Panc1 (cell line): ENCODE measurements around the gene ADK. TPM values are rescaled to one million over a fixed set of nuclear protein-coding genes. Genes with fewer than 3 reads are reported as not detected.

Experiments
- ATAC-seq: fragments of 200-7000 bp; cut with Tn5 transposase; 2 replicates; pipeline ENCODE4 v1.9.1; 2020; ENCODE audit warnings: mild to moderate bottlenecking, moderate library complexity
- BruUV-seq: library from RNA; stranded (reverse); fragments of 400-500 nt; replicated peaks from 2 replicates; lab custom pipeline; 2021; lab: Mats Ljungman, UMichigan
- CTCF ChIA-PET: fragments of 300-600 bp; sonication (Branson Sonifier 250); formaldehyde crosslinking; loops from one replicate; lab custom pipeline; 2022; ENCODE audit warnings: antibody characterized with exemption; lab: Charles Lee
- POLR2A ChIA-PET: fragments of 300-600 bp; sonication (Branson Sonifier 250); formaldehyde crosslinking; loops from one replicate; lab custom pipeline; 2022; ENCODE audit warnings: antibody characterized with exemption; lab: Charles Lee
- DNase-seq: peaks from one replicate; pipeline ENCODE4 v3.0.0-alpha.2; 2010; ENCODE audit warnings: low read depth, low spot score
- H3K27ac ChIP-seq: 2 replicates; pipeline ENCODE4 v1.5.1; 2011; ENCODE audit warnings: mild to moderate bottlenecking, low read length, inconsistent platforms
- H3K27me3 ChIP-seq: fragments of 200-500 bp; sonication (Bioruptor generic); 2 replicates; pipeline ENCODE4 v1.6.0; 2014; ENCODE audit warnings: low read length, inconsistent platforms; ENCODE audit not compliant: control insufficient read depth, insufficient read depth
- H3K36me3 ChIP-seq: fragments of 200-500 bp; sonication (Bioruptor generic); 2 replicates; pipeline ENCODE4 v1.5.1; 2014; ENCODE audit warnings: inconsistent platforms, mild to moderate bottlenecking, low read length, moderate library complexity; ENCODE audit not compliant: control insufficient read depth, insufficient read depth
- H3K4me1 ChIP-seq: 2 replicates; pipeline ENCODE4 v1.5.1; 2011; ENCODE audit warnings: inconsistent platforms, mild to moderate bottlenecking, low read length, moderate library complexity; ENCODE audit not compliant: control insufficient read depth, insufficient read depth
- H3K4me3 ChIP-seq, 2 experiments: 2 replicates each; pipeline ENCODE4 v1.5.1; 2011 to 2012; ENCODE audit warnings: low read depth in 2 of 2, low read length in 2 of 2, mild to moderate bottlenecking in 2 of 2, inconsistent platforms in 1 of 2, moderate library complexity in 1 of 2
- H3K9me3 ChIP-seq: fragments of 200-500 bp; sonication (Bioruptor generic); 2 replicates; pipeline ENCODE4 v1.5.1; 2014; ENCODE audit warnings: low read depth, mild to moderate bottlenecking, inconsistent platforms, low read length, moderate library complexity; ENCODE audit not compliant: control insufficient read depth, insufficient read depth
- CTCF ChIP-seq: fragments of 450-650 bp; IDR thresholded peaks from 2 replicates; pipeline ENCODE4 v1.5.1; 2017; ENCODE audit warnings: mild to moderate bottlenecking
- POLR2AphosphoS5 ChIP-seq: IDR thresholded peaks from 2 replicates; pipeline ENCODE4 v1.6.1; 2012; ENCODE audit warnings: mild to moderate bottlenecking, low read depth, low read length, moderate library complexity
- REST ChIP-seq, 2 experiments: IDR thresholded peaks; 2 replicates each; pipeline ENCODE4 v1.6.1; 2011 to 2012; ENCODE audit warnings: low read depth in 2 of 2, control low read depth in 1 of 2, low read length in 1 of 2, mild to moderate bottlenecking in 1 of 2, moderate library complexity in 1 of 2; ENCODE audit not compliant: insufficient read depth in 1 of 2
- SIN3A ChIP-seq: IDR thresholded peaks from 2 replicates; pipeline ENCODE4 v1.6.1; 2012; ENCODE audit warnings: low read depth, mild to moderate bottlenecking, low read length, moderate library complexity, borderline replicate concordance; ENCODE audit not compliant: insufficient read depth
- TCF7L2 ChIP-seq: IDR thresholded peaks from 2 replicates; pipeline ENCODE4 v1.6.1; 2011; ENCODE audit warnings: mild to moderate bottlenecking, low read depth, low read length, inconsistent platforms
- in situ Hi-C: cut with HindIII; loops from 2 replicates; pipeline ENCODE4 v1.10.0; 2016; ENCODE audit warnings: low sequenced_read_pairs, low pct_unique_long_range_greater_than_20kb
- intact Hi-C: fragments of 100-400 bp; cut with micrococcal nuclease; formaldehyde crosslinking; loops from one replicate; pipeline ENCODE4 v1.10.0; 2022; ENCODE audit not compliant: unreplicated experiment
- total RNA-seq: library from RNA; stranded (reverse); gene quantifications from one replicate; pipeline ENCODE4 v1.2.1, GENCODE V29; 2021; ENCODE audit not compliant: unreplicated experiment

ADK gene
- total RNA-seq, 1 experiment from 2014 or later: 64.5 TPM

GRCh38 chr10:74322565-74322964 is 171.5 kb downstream of the ADK start:
- DNase-seq (no peak), ATAC-seq (no peak)
- Histone ChIP-seq H3K36me3 (no peaks in the 10 kb centered on the region), H3K27me3 (no peaks in the 10 kb centered on the region), H3K27ac (no peak overlapping the region), H3K4me1 (no peaks in the 10 kb centered on the region), H3K4me3 (no peak overlapping the region), H3K9me3 (no peaks in the 10 kb centered on the region)
- in situ Hi-C loops: no loop called here
- no peak for TF ChIP-seq CTCF
- TF ChIP-seq TCF7L2: no peak
- no peak for TF ChIP-seq SIN3A
- no peak for TF ChIP-seq POLR2AphosphoS5
- no peak for TF ChIP-seq REST (IDR thresholded peaks at IDR 0.05; ENCODE audit: insufficient read depth in 1 of 2, low read depth in 2 of 2, low read length in 1 of 2)
- ChIA-PET POLR2A (no interaction called here), CTCF (no interaction called here)
- BruUV-seq: no TSS peak
- intact Hi-C loops: no loop called here

DNA sequence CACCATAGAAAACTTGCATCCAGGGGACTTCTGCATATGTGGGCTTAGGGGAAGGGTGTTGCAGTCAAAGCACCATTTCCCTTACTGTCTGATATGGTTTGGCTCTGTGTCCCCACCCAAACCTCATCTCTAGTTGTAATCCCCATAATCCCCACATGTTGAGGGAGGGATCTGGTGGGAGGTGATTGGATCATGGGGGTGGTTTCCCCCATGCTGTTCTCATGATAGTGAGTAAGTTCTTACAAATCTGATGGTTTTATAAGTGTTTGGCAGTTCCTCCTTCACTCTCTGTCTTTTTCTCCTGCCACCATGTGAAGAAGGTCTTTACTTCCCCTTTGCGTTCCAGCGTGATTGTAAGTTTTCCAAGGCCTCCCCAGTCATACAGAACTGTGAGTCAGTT is 177.4 kb downstream of the ADK start:
- CTCF ChIA-PET: no interaction called here
- Histone ChIP-seq H3K4me3 (no peak overlapping the region), H3K9me3 (no peaks in the 10 kb centered on the region), H3K27ac (no peak overlapping the region), H3K27me3 (no peaks in the 10 kb centered on the region), H3K4me1 (no peaks in the 10 kb centered on the region), H3K36me3 (no peaks in the 10 kb centered on the region)
- ATAC-seq: no peak
- POLR2A ChIA-PET: no interaction called here
- TF ChIP-seq SIN3A: no peak
- TF ChIP-seq TCF7L2: no peak
- no peak for TF ChIP-seq CTCF
- no peak for TF ChIP-seq REST (IDR thresholded peaks at IDR 0.05; ENCODE audit: insufficient read depth in 1 of 2, low read depth in 2 of 2, low read length in 1 of 2)
- no peak for TF ChIP-seq POLR2AphosphoS5
- in situ Hi-C loops (no loop called here), intact Hi-C loops (no loop called here)
- no peak for DNase-seq
- BruUV-seq: no TSS peak
